Loucy (cell line): ENCODE results near the gene PAGR1.
"Not testable (repeated sequence)": the region's sequence is repeated elsewhere in the genome, so short reads cannot be mapped to it uniquely, and the experiment has no call there.

Source experiments
- H2AFZ ChIP-seq: fragments of 200-600 bp; sonication (generic); 2 replicates; pipeline ENCODE4 v1.6.0; 2016; ENCODE audit warnings: antibody characterized with exemption, mild to moderate bottlenecking, low read length, moderate library complexity
- H3F3A ChIP-seq: fragments of 200-600 bp; 2 replicates; pipeline ENCODE4 v1.6.0; 2016; ENCODE audit warnings: antibody characterized with exemption, low read depth, mild to moderate bottlenecking
- H3K27me3 ChIP-seq: fragments of 200-600 bp; sonication (generic); 2 replicates; pipeline ENCODE4 v1.6.1; 2014; ENCODE audit warnings: low read length, mild to moderate bottlenecking; ENCODE audit not compliant: insufficient read depth, poor library complexity, severe bottlenecking
- H3K36me3 ChIP-seq: fragments of 200-600 bp; sonication (generic); 2 replicates; pipeline ENCODE4 v1.6.1; 2016; ENCODE audit warnings: low read length; ENCODE audit not compliant: insufficient read depth
- H3K4me1 ChIP-seq: fragments of 200-600 bp; sonication (generic); 2 replicates; pipeline ENCODE4 v1.5.1; 2014; ENCODE audit warnings: low read length, mild to moderate bottlenecking; ENCODE audit not compliant: insufficient read depth, poor library complexity, severe bottlenecking
- H3K4me2 ChIP-seq: fragments of 200-600 bp; sonication (generic); 2 replicates; pipeline ENCODE4 v1.6.0; 2014; ENCODE audit warnings: antibody characterized with exemption, low read length, low read depth, mild to moderate bottlenecking; ENCODE audit not compliant: poor library complexity, severe bottlenecking
- H3K4me3 ChIP-seq: fragments of 200-600 bp; sonication (generic); 2 replicates; pipeline ENCODE4 v1.5.1; 2014; ENCODE audit warnings: low read length, mild to moderate bottlenecking, mixed read lengths; ENCODE audit not compliant: poor library complexity, severe bottlenecking
- H3K79me2 ChIP-seq: fragments of 200-600 bp; sonication (generic); 2 replicates; pipeline ENCODE4 v1.6.1; 2014; ENCODE audit warnings: low read length; ENCODE audit not compliant: insufficient read depth
- H3K9ac ChIP-seq: fragments of 200-600 bp; sonication (generic); 2 replicates; pipeline ENCODE4 v1.6.0; 2014; ENCODE audit warnings: mild to moderate bottlenecking, low read depth, low read length, moderate library complexity; ENCODE audit not compliant: poor library complexity, severe bottlenecking
- H3K9me2 ChIP-seq: fragments of 200-600 bp; sonication (generic); replicated peaks from 2 replicates; pipeline ENCODE4 v1.6.1; 2016; ENCODE audit warnings: low read depth, low read length, mixed read lengths
- H3K9me3 ChIP-seq: fragments of 200-600 bp; sonication (generic); 2 replicates; pipeline ENCODE4 v1.6.1; 2014; ENCODE audit warnings: mild to moderate bottlenecking, antibody characterized with exemption, low read length, low read depth; ENCODE audit not compliant: insufficient read depth
- H4K20me1 ChIP-seq: fragments of 200-600 bp; sonication (generic); 2 replicates; pipeline ENCODE4 v1.6.0; 2014; ENCODE audit warnings: antibody characterized with exemption, low read length, mild to moderate bottlenecking; ENCODE audit not compliant: insufficient read depth, poor library complexity, severe bottlenecking
- EZH2phosphoT487 ChIP-seq: fragments of 200-600 bp; IDR thresholded peaks from 2 replicates; pipeline ENCODE4 v1.6.1; 2018; ENCODE audit warnings: antibody characterized with exemption, mild to moderate bottlenecking, moderate library complexity, borderline replicate concordance
- TF ChIP-seq, protein P1 (sequence below): fragments of 200-600 bp; sonication (generic); conservative IDR thresholded peaks from 2 replicates; pipeline ENCODE4 v1.5.1; 2014; ENCODE audit warnings: mild to moderate bottlenecking, antibody characterized with exemption, low read length

PAGR1 gene

DNA sequence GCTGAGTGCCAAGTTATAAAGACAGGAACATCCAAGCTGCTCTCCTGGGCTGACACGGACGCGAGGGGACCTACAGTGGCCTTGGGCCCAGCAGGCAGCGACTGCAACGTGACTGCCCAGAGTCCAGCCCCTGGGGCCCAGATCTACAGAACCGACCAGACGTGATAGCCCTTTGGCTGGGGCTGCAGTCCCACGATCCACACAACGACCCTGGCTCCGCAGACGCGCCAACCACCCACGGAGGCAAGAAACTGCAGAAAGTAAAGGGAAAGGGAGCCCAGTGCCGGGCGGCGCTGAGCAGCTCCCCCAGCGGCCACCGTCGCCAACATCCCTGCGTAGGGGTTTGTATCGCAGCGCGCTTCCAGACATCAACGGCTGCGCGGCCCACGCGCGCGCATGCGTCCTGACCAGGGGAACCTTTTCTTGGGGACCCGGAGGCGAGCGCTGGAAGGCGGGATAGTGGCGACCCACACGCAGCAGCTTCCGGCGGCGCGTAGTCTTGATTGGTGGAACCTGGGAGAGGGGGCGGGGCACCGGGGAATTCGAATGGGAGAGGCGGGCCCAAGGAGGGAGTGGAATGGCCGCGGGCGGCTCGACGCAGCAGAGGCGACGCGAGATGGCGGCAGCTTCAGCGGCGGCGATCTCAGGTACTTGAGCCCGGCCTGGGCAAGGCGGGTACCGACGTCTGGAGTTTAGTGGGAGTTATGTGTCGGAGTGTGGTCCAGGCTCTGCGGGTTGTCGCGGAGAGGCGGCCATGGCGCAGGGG, 25.6 kb upstream of the PAGR1 start, which contains the start of gene KIF22:
KIF22 (plus strand) TSS at position 569 of the 766 bp plus-strand sequence; CDS start at position 578, 9 bp downstream.
- no peak for TF ChIP-seq EZH2phosphoT487
- TF ChIP-seq, protein P1, sequence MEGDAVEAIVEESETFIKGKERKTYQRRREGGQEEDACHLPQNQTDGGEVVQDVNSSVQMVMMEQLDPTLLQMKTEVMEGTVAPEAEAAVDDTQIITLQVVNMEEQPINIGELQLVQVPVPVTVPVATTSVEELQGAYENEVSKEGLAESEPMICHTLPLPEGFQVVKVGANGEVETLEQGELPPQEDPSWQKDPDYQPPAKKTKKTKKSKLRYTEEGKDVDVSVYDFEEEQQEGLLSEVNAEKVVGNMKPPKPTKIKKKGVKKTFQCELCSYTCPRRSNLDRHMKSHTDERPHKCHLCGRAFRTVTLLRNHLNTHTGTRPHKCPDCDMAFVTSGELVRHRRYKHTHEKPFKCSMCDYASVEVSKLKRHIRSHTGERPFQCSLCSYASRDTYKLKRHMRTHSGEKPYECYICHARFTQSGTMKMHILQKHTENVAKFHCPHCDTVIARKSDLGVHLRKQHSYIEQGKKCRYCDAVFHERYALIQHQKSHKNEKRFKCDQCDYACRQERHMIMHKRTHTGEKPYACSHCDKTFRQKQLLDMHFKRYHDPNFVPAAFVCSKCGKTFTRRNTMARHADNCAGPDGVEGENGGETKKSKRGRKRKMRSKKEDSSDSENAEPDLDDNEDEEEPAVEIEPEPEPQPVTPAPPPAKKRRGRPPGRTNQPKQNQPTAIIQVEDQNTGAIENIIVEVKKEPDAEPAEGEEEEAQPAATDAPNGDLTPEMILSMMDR = peak; percentile 72
- no peaks in the 10 kb centered on the region for H3K9me2 ChIP-seq

DNA sequence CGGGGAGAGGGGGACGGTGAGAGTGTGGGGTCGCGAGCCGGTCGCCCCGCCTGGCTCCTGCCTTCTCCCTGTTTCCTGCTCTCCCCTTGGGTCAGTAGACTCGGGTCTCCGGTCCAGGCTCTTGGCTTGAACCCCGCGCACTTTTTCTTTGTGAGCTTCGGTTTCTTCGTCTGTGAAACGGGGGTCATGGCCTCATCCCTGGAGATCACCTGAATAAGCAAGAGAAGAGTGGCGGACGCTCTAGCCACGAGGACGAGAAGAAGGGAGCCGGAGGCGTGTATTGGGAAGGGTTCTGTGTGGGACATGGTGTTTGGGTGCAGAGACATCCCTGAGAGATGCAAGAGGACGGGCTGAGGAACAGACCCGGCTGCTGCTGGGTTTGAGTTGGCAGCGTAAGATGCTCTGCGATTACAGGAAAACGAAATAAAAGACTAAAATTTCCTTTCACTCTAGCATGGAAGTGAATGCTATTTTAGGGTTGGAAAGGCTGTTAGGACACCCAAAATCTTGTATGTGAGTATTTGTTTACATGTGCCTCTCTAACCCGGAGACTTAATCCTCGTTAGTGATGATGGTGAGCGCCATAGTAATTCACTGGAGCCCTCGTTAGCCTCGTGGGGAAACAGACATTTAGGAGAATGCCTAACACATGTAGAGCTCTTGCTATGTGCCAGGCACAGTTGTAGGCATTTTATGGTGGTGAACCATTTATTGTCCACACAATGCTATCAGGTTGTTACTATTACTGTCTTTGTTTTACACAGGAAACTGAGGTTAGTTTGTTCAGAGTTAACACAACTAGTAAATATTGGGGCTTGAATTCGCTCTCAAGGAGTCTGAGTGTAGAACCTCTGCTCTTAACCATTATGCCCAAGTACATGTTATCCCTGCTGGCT, 24.8 kb upstream of the PAGR1 start:
- Histone ChIP-seq H3K27me3 (peaks cover 5% of the 10 kb centered on the region), H3K9me2 (no peaks in the 10 kb centered on the region), H3K9me3 (no peaks in the 10 kb centered on the region), H4K20me1 (peaks cover 21% of the 10 kb centered on the region), H2AFZ (peak overlapping the region; percentile 66), H3K4me1 (peaks cover 42% of the 10 kb centered on the region), H3K36me3 (peaks cover 15% of the 10 kb centered on the region; the same call in 1 of the 2 replicates), H3K4me2 (peak overlapping the region; percentile 98), H3K9ac (peak overlapping the region; percentile 97), H3K4me3 (peak overlapping the region; percentile 97), H3F3A (no peaks in the 10 kb centered on the region), H3K79me2 (peaks cover 62% of the 10 kb centered on the region)
- TF ChIP-seq, protein P1 = no peak
- TF ChIP-seq EZH2phosphoT487 = no peak

More for the DNA sequence above, 25.6 kb upstream of the PAGR1 start, which contains the start of gene KIF22:
- peaks cover 5% of the 10 kb centered on the region for H3K27me3 ChIP-seq
- H4K20me1 ChIP-seq = peaks cover 18% of the 10 kb centered on the region
- peaks cover 39% of the 10 kb centered on the region for H3K4me1 ChIP-seq
- peak within 1 kb of the TSS; percentile 89 for H2AFZ ChIP-seq
- H3K9ac ChIP-seq = peak within 1 kb of the TSS; percentile 97
- peaks cover 9% of the 10 kb centered on the region; the same call in 1 of the 2 replicates for H3K36me3 ChIP-seq
- no peaks in the 10 kb centered on the region for H3F3A ChIP-seq
- no peaks in the 10 kb centered on the region for H3K9me3 ChIP-seq
- peak within 1 kb of the TSS; percentile 98 for H3K4me2 ChIP-seq
- peaks cover 54% of the 10 kb centered on the region for H3K79me2 ChIP-seq
- peak within 1 kb of the TSS; percentile 97 for H3K4me3 ChIP-seq

DNA sequence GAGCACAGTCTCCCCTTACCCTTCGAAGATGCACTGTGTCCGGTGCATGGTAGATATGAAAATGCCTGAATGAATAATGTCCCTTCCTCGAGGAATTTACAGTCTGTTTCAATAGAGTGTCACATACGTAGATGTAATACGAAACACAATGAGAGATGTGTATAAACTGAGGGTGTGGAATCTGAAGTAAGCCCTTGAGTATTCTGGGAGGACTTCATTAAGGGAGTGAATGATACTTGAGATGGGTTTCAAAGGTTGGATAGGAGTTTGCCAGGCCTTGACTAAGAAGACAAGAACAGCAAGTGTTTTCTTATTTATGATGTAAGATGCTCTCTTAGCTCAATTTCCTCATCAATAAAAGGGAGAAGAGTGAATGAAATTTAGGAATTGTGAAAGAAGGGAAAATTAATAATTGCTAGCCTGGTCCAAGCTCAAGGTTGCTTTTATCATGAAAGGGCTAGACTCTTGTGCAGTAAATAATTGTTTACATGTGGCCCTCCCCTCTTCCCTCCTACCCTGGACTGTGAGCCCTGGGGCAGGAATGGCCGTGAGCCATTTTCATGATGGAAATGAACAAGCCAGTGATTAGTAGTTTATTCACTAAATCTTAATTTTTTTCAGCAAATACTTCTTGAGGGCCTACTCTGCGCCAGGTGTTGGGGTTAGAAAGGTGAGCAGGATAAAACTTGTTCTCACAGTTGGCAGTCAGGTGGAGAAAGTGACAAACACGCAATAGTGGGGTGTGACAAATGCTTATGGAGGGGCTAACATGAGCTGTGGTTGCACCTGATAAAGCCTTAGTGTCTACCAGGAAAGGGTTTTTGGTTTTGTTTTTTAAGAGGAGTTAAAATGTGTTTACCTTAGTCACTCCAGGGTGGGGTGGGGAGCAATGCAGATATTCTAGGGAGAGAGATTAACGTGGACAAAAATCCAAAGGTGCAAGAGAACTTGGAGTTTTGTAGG, 23.8 kb upstream of the PAGR1 start:
- H3F3A ChIP-seq = no peaks in the 10 kb centered on the region
- H3K4me2 ChIP-seq = peak overlapping the region; percentile 98
- peak overlapping the region; percentile 97 for H3K4me3 ChIP-seq
- no peaks in the 10 kb centered on the region for H3K9me3 ChIP-seq
- H3K9me2 ChIP-seq = no peaks in the 10 kb centered on the region
- H3K4me1 ChIP-seq = peaks cover 42% of the 10 kb centered on the region
- H3K79me2 ChIP-seq = peaks cover 72% of the 10 kb centered on the region
- peaks cover 5% of the 10 kb centered on the region for H3K27me3 ChIP-seq
- H4K20me1 ChIP-seq = peaks cover 21% of the 10 kb centered on the region
- peak overlapping the region; percentile 97 for H3K9ac ChIP-seq
- peaks cover 24% of the 10 kb centered on the region for H3K36me3 ChIP-seq
- no peak overlapping the region for H2AFZ ChIP-seq
- TF ChIP-seq EZH2phosphoT487 = no peak
- TF ChIP-seq, protein P1 = no peak

DNA sequence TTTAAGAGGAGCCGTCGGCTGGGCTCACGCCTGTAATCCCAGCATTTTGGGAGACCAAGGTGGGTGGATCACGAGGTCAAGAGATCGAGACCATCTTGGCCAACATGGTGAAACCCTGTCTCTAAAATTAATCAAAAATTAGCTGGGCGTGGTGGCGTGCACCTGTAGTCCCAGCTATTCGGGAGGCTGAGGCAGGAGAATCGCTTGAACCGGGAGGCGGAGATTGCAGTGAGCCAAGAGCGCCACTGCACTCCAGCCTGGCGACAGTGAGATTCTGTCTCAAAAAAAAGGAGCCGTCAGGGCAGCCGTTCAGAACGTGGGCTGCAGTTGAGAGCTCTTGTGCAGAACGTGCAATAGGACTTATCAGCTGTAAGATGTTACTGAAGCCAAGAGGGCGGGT, 22.8 kb upstream of the PAGR1 start:
- Histone ChIP-seq H3K4me3 (peak overlapping the region; percentile 97), H3K9ac (peak overlapping the region; percentile 97), H3K79me2 (peaks cover 82% of the 10 kb centered on the region), H4K20me1 (peaks cover 21% of the 10 kb centered on the region), H3K36me3 (peaks cover 34% of the 10 kb centered on the region), H3K4me1 (peaks cover 42% of the 10 kb centered on the region), H3K4me2 (peak overlapping the region; percentile 98)
- not testable (repeated sequence) for H3F3A ChIP-seq, H3K9me3 ChIP-seq, H2AFZ ChIP-seq, H3K27me3 ChIP-seq, H3K9me2 ChIP-seq
